ENCODE data around the gene SDE2.
"Not testable (repeated sequence)": the region's sequence is repeated elsewhere in the genome, so short reads cannot be mapped to it uniquely, and the experiment has no call there.

SDE2 gene

GRCh38 chr1:226006686-226007085, 7.5 kb upstream of the SDE2 start:
- no peak for DNase-seq (ENCODE audit: low spot score)

- DNase-seq (ENCODE audit: low spot score), result no peak
These were observed 5.3 kb upstream of the SDE2 start for GRCh38 chr1:226004396-226004795.

GRCh38 chr1:226003502-226004170, 4.5 kb upstream of the SDE2 start:
- no peak for DNase-seq (ENCODE audit: low spot score)

GRCh38 chr1:226002667-226003501, 3.7 kb upstream of the SDE2 start:
- no peak for DNase-seq (ENCODE audit: low spot score)

GRCh38 chr1:226001963-226002666, 3.0 kb upstream of the SDE2 start:
- peak; percentile 49 for DNase-seq (ENCODE audit: low spot score)

GRCh38 chr1:226001088-226001487, 1.9 kb upstream of the SDE2 start:
- no peak for DNase-seq (ENCODE audit: low spot score)

GRCh38 chr1:226000493-226001081, 1.4 kb upstream of the SDE2 start:
- DNase-seq (ENCODE audit: low spot score), result not testable (repeated sequence)

GRCh38 chr1:225999912-226000337, 782 bp upstream of the SDE2 start:
- DNase-seq (ENCODE audit: low spot score), result peak; percentile 64

GRCh38 chr1:225998560-225999226, 450 bp downstream of the SDE2 start:
- DNase-seq (ENCODE audit: low spot score), result no peak

- DNase-seq (ENCODE audit: low spot score), result no peak
These were observed 2.1 kb downstream of the SDE2 start for GRCh38 chr1:225996946-225997545.

GRCh38 chr1:225995919-225996864, 3.0 kb downstream of the SDE2 start:
- no peak for DNase-seq (ENCODE audit: low spot score)

- peak; percentile 37 for DNase-seq (ENCODE audit: low spot score)
These were observed 8.3 kb downstream of the SDE2 start for GRCh38 chr1:225990705-225991464.

GRCh38 chr1:225987491-225988316, 11.4 kb downstream of the SDE2 start:
- peak; percentile 58 for DNase-seq (ENCODE audit: low spot score)

GRCh38 chr1:225981714-225982113, 17.4 kb downstream of the SDE2 start:
- DNase-seq (ENCODE audit: low spot score), result no peak

- no peak for DNase-seq (ENCODE audit: low spot score)
These were observed 18.9 kb downstream of the SDE2 start for GRCh38 chr1:225980005-225980836.

- DNase-seq (ENCODE audit: low spot score), result no peak
These were observed 19.7 kb downstream of the SDE2 start for GRCh38 chr1:225979421-225979820.

- no peak for DNase-seq (ENCODE audit: low spot score)
These were observed 21.0 kb downstream of the SDE2 start for GRCh38 chr1:225977937-225978748.

Measured in CD4-positive, alpha-beta T cell treated with Interleukin-2 at 100 ng/mL for 4 hours (primary cell).